Liver (tissue), 9 donors: Measurements from ENCODE around the gene KAZN. TPM values are rescaled to one million over a fixed set of nuclear protein-coding genes. Genes with fewer than 3 reads are reported as not detected.

Experiments
- DNase-seq: peaks from one replicate; pipeline ENCODE4 v3.0.0-alpha.2; 2017; ENCODE audit warnings: low spot score
- H3K27ac ChIP-seq, 2 donors: one replicate each; pipeline ENCODE4 v1.7.0; 2013; ENCODE audit warnings: inconsistent platforms in 2 of 2, low read length in 2 of 2, control low read depth in 1 of 2, low read depth in 1 of 2, mild to moderate bottlenecking in 1 of 2
- H3K27me3 ChIP-seq, 4 donors: one replicate each; pipeline versions ENCODE4 v1.6.1 to v1.7.0; 2013; ENCODE audit warnings: low read length in 3 of 4, inconsistent platforms in 1 of 4, mild to moderate bottlenecking in 1 of 4, moderate library complexity in 1 of 4; ENCODE audit not compliant: control insufficient read depth in 4 of 4, insufficient read depth in 4 of 4
- H3K36me3 ChIP-seq, 4 donors: one replicate each; pipeline versions ENCODE4 v1.6.1 to v1.7.0; 2013; ENCODE audit warnings: low read length in 3 of 4, mild to moderate bottlenecking in 3 of 4, low read depth in 1 of 4, moderate library complexity in 1 of 4; ENCODE audit not compliant: control insufficient read depth in 4 of 4, insufficient read depth in 3 of 4
- H3K4me1 ChIP-seq, 4 donors: one replicate each; pipeline versions ENCODE4 v1.6.1 to v1.7.0; 2013; ENCODE audit warnings: low read length in 3 of 4, mild to moderate bottlenecking in 3 of 4, moderate library complexity in 1 of 4; ENCODE audit not compliant: control insufficient read depth in 4 of 4, insufficient read depth in 4 of 4
- H3K4me3 ChIP-seq, 3 donors: one replicate each; pipeline versions ENCODE4 v1.6.1 to v1.7.0; 2013; ENCODE audit warnings: low read length in 3 of 3, control low read depth in 1 of 3, low read depth in 1 of 3, mild to moderate bottlenecking in 1 of 3
- H3K9ac ChIP-seq, 2 donors: one replicate each; pipeline ENCODE4 v1.7.0; 2013; ENCODE audit warnings: low read length in 2 of 2, mild to moderate bottlenecking in 2 of 2, moderate library complexity in 2 of 2, control low read depth in 1 of 2, low read depth in 1 of 2
- H3K9me3 ChIP-seq, 4 donors: one replicate each; pipeline versions ENCODE4 v1.6.1 to v1.7.0; 2013; ENCODE audit warnings: low read length in 3 of 4; ENCODE audit not compliant: control insufficient read depth in 4 of 4
- EGR1 ChIP-seq, 2 donors: IDR thresholded peaks; 2 replicates each; pipeline ENCODE4 v1.6.1; 2016 to 2018; ENCODE audit warnings: antibody characterized with exemption in 2 of 2, low read depth in 2 of 2
- FOXA1 ChIP-seq: IDR thresholded peaks from 2 replicates; pipeline ENCODE4 v1.6.1; 2016; ENCODE audit warnings: antibody characterized with exemption
- FOXA2 ChIP-seq: IDR thresholded peaks from 2 replicates; pipeline ENCODE4 v1.6.1; 2016; ENCODE audit warnings: antibody characterized with exemption
- HNF4A ChIP-seq, 2 donors: conservative IDR thresholded peaks; 2 replicates each; pipeline ENCODE4 v1.6.1; 2016; ENCODE audit warnings: antibody characterized with exemption in 2 of 2, mild to moderate bottlenecking in 2 of 2
- RAD21 ChIP-seq, 2 donors: IDR thresholded peaks; 2 replicates each; pipeline ENCODE4 v1.6.1; 2016; ENCODE audit warnings: antibody characterized with exemption in 2 of 2, mild to moderate bottlenecking in 2 of 2
- YY1 ChIP-seq: IDR thresholded peaks from 2 replicates; pipeline ENCODE4 v1.6.1; 2016; ENCODE audit warnings: antibody characterized with exemption, mild to moderate bottlenecking
- WGBS: extraction: QIAGEN DNeasy Blood & Tissue Kit; methylation state at CpG from one replicate; pipeline ENCODE4 v1.1.7; 2013; 5-methylcytosine and 5-hydroxymethylcytosine counted together
- polyA plus RNA-seq, 2 donors: library from polyadenylated mRNA; stranded (reverse) in 1 of 2; unstranded in 1 of 2; fragments of 200-250 nt in 1 of 2; fragments of >200 nt in 1 of 2; fragmentation: Nextera tagmentation in 1 of 2; extraction: Ambion mirVana in 1 of 2; gene quantifications; one replicate each; pipeline versions ENCODE4 v1.2.1 to v1.2.3, GENCODE V29; 2013 to 2015
- total RNA-seq, 2 donors: library from RNA; depleted of rRNA; stranded (reverse); fragments of >200 nt; gene quantifications; one replicate each; pipeline ENCODE4 v1.2.3, GENCODE V29; 2014
- TF ChIP-seq, protein P1 (sequence below): IDR thresholded peaks from 2 replicates; pipeline ENCODE4 v1.6.1; 2016; ENCODE audit warnings: antibody characterized with exemption
- TF ChIP-seq, protein P2 (sequence below): IDR thresholded peaks from 2 replicates; pipeline ENCODE4 v1.6.1; 2016; ENCODE audit warnings: antibody characterized with exemption, mild to moderate bottlenecking
- TF ChIP-seq, protein P3 (sequence below): fragments of 150-350 bp; IDR thresholded peaks from 2 replicates; pipeline ENCODE4 v1.5.1; 2017; ENCODE audit warnings: improper control_type of control experiment, low read depth, low read length; ENCODE audit not compliant: missing input control
- TF ChIP-seq, protein P4 (sequence below): IDR thresholded peaks from 2 replicates; pipeline ENCODE4 v1.6.1; 2016; ENCODE audit warnings: antibody characterized with exemption
- donor health status: healthy.
- donor health status: healthy.
- donor health status: healthy.
- donor health status: healthy.
- donor health status: healthy.

KAZN gene
- total and polyA plus RNA-seq, 4 donors, result 1.9 to 6.9 (median 2.4) TPM

GRCh38 chr1:14999441-14999840, 401.0 kb downstream of the KAZN start:
- 86% methylated on average over 10 of the region's 10 CpGs for WGBS
- no peak overlapping the region for H3K27ac ChIP-seq
- H3K9ac ChIP-seq, result no peak overlapping the region
- H3K4me3 ChIP-seq, result no peak overlapping the region
- no peaks in the 10 kb centered on the region for H3K36me3 ChIP-seq
- H3K9me3 ChIP-seq, result no peaks in the 10 kb centered on the region
- peaks cover 0 to 3% (median 0%) of the 10 kb centered on the region in 4 donors for H3K27me3 ChIP-seq
- TF ChIP-seq, protein P1, sequence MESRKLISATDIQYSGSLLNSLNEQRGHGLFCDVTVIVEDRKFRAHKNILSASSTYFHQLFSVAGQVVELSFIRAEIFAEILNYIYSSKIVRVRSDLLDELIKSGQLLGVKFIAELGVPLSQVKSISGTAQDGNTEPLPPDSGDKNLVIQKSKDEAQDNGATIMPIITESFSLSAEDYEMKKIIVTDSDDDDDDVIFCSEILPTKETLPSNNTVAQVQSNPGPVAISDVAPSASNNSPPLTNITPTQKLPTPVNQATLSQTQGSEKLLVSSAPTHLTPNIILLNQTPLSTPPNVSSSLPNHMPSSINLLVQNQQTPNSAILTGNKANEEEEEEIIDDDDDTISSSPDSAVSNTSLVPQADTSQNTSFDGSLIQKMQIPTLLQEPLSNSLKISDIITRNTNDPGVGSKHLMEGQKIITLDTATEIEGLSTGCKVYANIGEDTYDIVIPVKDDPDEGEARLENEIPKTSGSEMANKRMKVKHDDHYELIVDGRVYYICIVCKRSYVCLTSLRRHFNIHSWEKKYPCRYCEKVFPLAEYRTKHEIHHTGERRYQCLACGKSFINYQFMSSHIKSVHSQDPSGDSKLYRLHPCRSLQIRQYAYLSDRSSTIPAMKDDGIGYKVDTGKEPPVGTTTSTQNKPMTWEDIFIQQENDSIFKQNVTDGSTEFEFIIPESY, result no peak
- no peak for TF ChIP-seq FOXA1
- peaks cover 0 to 9% (median under 1%) of the 10 kb centered on the region in 4 donors for H3K4me1 ChIP-seq
- DNase-seq, result no peak

DNA sequence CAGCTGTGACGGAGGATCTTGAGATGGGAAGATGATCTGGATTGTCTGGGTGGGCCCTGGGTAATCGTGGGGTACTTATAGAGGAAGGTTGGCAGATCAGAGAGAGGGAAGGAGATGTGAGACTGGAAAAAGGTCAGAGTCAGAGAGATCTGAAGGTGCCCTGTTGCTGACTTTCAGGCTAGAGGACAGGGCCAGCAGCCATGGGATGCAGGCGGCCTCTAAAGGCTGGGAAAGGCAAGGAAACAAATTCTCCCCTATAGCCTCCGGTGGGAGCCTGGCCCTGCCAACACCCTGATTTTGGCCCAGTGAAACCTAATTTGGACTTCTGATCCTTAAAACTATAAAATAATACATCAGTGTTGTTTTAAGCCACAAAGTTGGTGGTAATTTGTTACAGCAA, 401.5 kb downstream of the KAZN start:
- TF ChIP-seq FOXA1 (no peak), YY1 (no peak), FOXA2 (no peak), RAD21 (IDR thresholded peaks at IDR 0.05) (no peak), EGR1 (IDR thresholded peaks at IDR 0.05; ENCODE audit: low read depth in 2 of 2) (no peak), HNF4A (conservative IDR thresholded peaks at IDR 0.05) (no peak)
- TF ChIP-seq, protein P2, sequence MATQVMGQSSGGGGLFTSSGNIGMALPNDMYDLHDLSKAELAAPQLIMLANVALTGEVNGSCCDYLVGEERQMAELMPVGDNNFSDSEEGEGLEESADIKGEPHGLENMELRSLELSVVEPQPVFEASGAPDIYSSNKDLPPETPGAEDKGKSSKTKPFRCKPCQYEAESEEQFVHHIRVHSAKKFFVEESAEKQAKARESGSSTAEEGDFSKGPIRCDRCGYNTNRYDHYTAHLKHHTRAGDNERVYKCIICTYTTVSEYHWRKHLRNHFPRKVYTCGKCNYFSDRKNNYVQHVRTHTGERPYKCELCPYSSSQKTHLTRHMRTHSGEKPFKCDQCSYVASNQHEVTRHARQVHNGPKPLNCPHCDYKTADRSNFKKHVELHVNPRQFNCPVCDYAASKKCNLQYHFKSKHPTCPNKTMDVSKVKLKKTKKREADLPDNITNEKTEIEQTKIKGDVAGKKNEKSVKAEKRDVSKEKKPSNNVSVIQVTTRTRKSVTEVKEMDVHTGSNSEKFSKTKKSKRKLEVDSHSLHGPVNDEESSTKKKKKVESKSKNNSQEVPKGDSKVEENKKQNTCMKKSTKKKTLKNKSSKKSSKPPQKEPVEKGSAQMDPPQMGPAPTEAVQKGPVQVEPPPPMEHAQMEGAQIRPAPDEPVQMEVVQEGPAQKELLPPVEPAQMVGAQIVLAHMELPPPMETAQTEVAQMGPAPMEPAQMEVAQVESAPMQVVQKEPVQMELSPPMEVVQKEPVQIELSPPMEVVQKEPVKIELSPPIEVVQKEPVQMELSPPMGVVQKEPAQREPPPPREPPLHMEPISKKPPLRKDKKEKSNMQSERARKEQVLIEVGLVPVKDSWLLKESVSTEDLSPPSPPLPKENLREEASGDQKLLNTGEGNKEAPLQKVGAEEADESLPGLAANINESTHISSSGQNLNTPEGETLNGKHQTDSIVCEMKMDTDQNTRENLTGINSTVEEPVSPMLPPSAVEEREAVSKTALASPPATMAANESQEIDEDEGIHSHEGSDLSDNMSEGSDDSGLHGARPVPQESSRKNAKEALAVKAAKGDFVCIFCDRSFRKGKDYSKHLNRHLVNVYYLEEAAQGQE, result no peak
- TF ChIP-seq, protein P3, sequence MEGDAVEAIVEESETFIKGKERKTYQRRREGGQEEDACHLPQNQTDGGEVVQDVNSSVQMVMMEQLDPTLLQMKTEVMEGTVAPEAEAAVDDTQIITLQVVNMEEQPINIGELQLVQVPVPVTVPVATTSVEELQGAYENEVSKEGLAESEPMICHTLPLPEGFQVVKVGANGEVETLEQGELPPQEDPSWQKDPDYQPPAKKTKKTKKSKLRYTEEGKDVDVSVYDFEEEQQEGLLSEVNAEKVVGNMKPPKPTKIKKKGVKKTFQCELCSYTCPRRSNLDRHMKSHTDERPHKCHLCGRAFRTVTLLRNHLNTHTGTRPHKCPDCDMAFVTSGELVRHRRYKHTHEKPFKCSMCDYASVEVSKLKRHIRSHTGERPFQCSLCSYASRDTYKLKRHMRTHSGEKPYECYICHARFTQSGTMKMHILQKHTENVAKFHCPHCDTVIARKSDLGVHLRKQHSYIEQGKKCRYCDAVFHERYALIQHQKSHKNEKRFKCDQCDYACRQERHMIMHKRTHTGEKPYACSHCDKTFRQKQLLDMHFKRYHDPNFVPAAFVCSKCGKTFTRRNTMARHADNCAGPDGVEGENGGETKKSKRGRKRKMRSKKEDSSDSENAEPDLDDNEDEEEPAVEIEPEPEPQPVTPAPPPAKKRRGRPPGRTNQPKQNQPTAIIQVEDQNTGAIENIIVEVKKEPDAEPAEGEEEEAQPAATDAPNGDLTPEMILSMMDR, result no peak
- TF ChIP-seq, protein P4, sequence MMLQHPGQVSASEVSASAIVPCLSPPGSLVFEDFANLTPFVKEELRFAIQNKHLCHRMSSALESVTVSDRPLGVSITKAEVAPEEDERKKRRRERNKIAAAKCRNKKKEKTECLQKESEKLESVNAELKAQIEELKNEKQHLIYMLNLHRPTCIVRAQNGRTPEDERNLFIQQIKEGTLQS, result no peak
- DNase-seq, result no peak
- peaks cover 0 to 3% (median 0%) of the 10 kb centered on the region in 4 donors for H3K27me3 ChIP-seq
- no peak overlapping the region for H3K9ac ChIP-seq
- H3K36me3 ChIP-seq, result no peaks in the 10 kb centered on the region
- no peak overlapping the region for H3K4me3 ChIP-seq
- WGBS, result 94% methylated on average over 4 of the region's 4 CpGs
- peaks cover 0 to 3% (median 0%) of the 10 kb centered on the region in 4 donors for H3K4me1 ChIP-seq
- H3K9me3 ChIP-seq, result no peaks in the 10 kb centered on the region
- H3K27ac ChIP-seq, result no peak overlapping the region
